GM23248 (cell line): Measurements from ENCODE around the gene BMP8A. TPM values are rescaled to one million over a fixed set of nuclear protein-coding genes. Genes with fewer than 3 reads are reported as not detected.
"Not testable (repeated sequence)": the region's sequence is repeated elsewhere in the genome, so short reads cannot be mapped to it uniquely, and the experiment has no call there.

Source experiments
- DNase-seq: peaks from one replicate; pipeline ENCODE4 v3.0.0-alpha.2; 2015
- H2AFZ ChIP-seq: fragments of 200-600 bp; sonication (generic); 2 replicates; pipeline ENCODE4 v1.6.1; 2016; ENCODE audit warnings: antibody characterized with exemption
- H3F3A ChIP-seq: fragments of 200-600 bp; sonication (generic); 2 replicates; pipeline ENCODE4 v1.6.1; 2016; ENCODE audit warnings: mild to moderate bottlenecking, antibody characterized with exemption, mixed run types; ENCODE audit not compliant: insufficient read depth
- H3K27ac ChIP-seq: fragments of 200-600 bp; sonication (generic); 2 replicates; pipeline ENCODE4 v1.5.1; 2016; ENCODE audit warnings: mild to moderate bottlenecking
- H3K27me3 ChIP-seq: fragments of 200-600 bp; sonication (generic); replicated peaks from 2 replicates; pipeline ENCODE4 v1.6.1; 2016; ENCODE audit warnings: mild to moderate bottlenecking; ENCODE audit not compliant: insufficient read depth
- H3K36me3 ChIP-seq: fragments of 200-600 bp; sonication (generic); 2 replicates; pipeline ENCODE4 v1.6.1; 2016; ENCODE audit warnings: low read depth, mild to moderate bottlenecking
- H3K4me1 ChIP-seq: fragments of 200-600 bp; sonication (generic); 2 replicates; pipeline ENCODE4 v1.6.1; 2016; ENCODE audit warnings: mild to moderate bottlenecking; ENCODE audit not compliant: insufficient read depth
- H3K4me2 ChIP-seq: fragments of 200-600 bp; sonication (generic); one replicate; pipeline ENCODE4 v1.6.1; 2016; ENCODE audit warnings: mild to moderate bottlenecking; ENCODE audit not compliant: unreplicated experiment
- H3K4me3 ChIP-seq: fragments of 200-600 bp; sonication (generic); 2 replicates; pipeline ENCODE4 v1.5.1; 2016; ENCODE audit warnings: mild to moderate bottlenecking
- H3K79me2 ChIP-seq: fragments of 200-600 bp; sonication (generic); 2 replicates; pipeline ENCODE4 v1.6.1; 2016; ENCODE audit warnings: mild to moderate bottlenecking; ENCODE audit not compliant: insufficient read depth
- H3K9ac ChIP-seq: fragments of 200-600 bp; sonication (generic); 2 replicates; pipeline ENCODE4 v1.6.1; 2016; ENCODE audit warnings: mild to moderate bottlenecking
- H3K9me2 ChIP-seq: fragments of 200-600 bp; sonication (generic); 2 replicates; pipeline ENCODE4 v1.6.1; 2016; ENCODE audit warnings: mixed run types, mild to moderate bottlenecking, moderate library complexity; ENCODE audit not compliant: insufficient read depth
- H3K9me3 ChIP-seq: fragments of 200-600 bp; sonication (generic); one replicate; pipeline ENCODE4 v1.6.1; 2017; ENCODE audit warnings: low read depth
- H4K20me1 ChIP-seq: fragments of 200-600 bp; sonication (generic); 2 replicates; pipeline ENCODE4 v1.6.0; 2016; ENCODE audit not compliant: insufficient read depth
- EZH2 ChIP-seq: fragments of 200-600 bp; sonication (generic); IDR thresholded peaks from 2 replicates; pipeline ENCODE4 v1.6.1; 2018; ENCODE audit warnings: antibody characterized with exemption, mild to moderate bottlenecking; ENCODE audit not compliant: insufficient read depth, poor library complexity, severe bottlenecking
- EZH2phosphoT487 ChIP-seq: fragments of 200-600 bp; sonication (generic); IDR thresholded peaks from 2 replicates; pipeline ENCODE4 v1.6.1; 2018; ENCODE audit warnings: antibody characterized with exemption, moderate library complexity, mild to moderate bottlenecking, low read depth; ENCODE audit not compliant: insufficient read depth
- WGBS, 2 experiments: methylation state at CpG; one replicate each; pipeline ENCODE4 v1.1.6; 2015 to 2017; ENCODE audit warnings: low lambda C conversion rate in 2 of 2, low coverage in 1 of 2; ENCODE audit errors: missing lambda C conversion rate in 2 of 2; 5-methylcytosine and 5-hydroxymethylcytosine counted together
- in situ Hi-C: fragments of 300-500 bp; cut with MboI; formaldehyde crosslinking; loops from 2 replicates; pipeline ENCODE4 v1.15.0; 2020
- polyA plus RNA-seq: library from polyadenylated mRNA; unstranded; fragments of >200 nt; fragmentation: Nextera tagmentation; extraction: Ambion mirVana; gene quantifications from 2 replicates; pipeline ENCODE4 v1.2.1, GENCODE V29; 2016
- total RNA-seq: library from RNA; depleted of rRNA; stranded (reverse); fragments of >200 nt; shearing (Covaris generic); gene quantifications from 2 replicates; pipeline ENCODE4 v1.2.3, GENCODE V29; 2014; rRNA removed

Gene BMP8A, protein sequence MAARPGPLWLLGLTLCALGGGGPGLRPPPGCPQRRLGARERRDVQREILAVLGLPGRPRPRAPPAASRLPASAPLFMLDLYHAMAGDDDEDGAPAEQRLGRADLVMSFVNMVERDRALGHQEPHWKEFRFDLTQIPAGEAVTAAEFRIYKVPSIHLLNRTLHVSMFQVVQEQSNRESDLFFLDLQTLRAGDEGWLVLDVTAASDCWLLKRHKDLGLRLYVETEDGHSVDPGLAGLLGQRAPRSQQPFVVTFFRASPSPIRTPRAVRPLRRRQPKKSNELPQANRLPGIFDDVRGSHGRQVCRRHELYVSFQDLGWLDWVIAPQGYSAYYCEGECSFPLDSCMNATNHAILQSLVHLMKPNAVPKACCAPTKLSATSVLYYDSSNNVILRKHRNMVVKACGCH
- total RNA-seq: not detected in 2 replicates
- not detected in 2 replicates for polyA plus RNA-seq

DNA sequence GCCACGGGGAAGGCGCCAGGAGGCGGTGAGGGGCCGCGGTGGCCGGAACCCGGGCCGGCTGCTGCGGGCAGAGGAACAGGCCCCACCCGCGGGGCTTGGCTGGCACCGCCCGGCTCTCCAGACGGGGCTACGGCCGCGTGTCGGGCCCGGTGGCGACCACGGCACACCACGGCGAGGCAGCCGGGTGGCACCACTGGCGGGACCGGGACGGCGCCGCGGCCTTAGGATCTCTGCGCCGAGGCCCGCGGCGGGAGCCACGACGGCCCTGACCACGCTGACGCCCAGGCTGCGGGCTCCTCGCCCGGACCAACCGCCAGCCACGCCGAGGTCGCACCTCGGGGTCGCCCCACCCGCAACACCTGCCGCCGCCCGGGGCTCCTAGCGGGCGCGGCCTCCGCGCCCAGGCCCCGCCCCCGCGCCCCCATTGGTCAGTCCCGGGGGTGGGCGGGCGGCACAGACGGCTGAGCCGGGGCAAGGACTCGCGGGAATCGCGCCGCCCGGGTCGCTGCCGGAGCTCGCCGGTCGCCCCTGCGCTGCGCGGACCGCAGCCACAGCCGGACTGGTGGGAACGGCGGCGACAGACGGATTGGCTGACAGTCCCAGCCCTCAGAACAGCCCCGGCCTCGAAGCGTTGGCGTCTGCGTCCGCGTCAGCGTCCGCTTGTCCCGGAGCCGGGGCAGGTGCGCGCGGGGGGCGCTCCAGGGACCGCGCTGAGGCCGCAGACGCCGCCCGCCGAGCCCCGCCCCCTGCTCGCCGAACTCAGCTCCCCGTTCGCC lies at the start of gene BMP8A:
BMP8A (plus strand) TSS at position 491 of the 776 bp plus-strand sequence. CDS start 356 bp downstream, outside the sequence.
- Histone ChIP-seq H3K9me2 (no peaks in the 10 kb centered on the region), H3F3A (peaks cover 33% of the 10 kb centered on the region), H3K4me1 (no peaks in the 10 kb centered on the region), H3K27ac (no peak within 1 kb of the TSS), H2AFZ (0 out of 2 replicates have a peak within 1 kb of the TSS, but pooled peaks have one; percentile 32), H3K36me3 (peaks cover 14% of the 10 kb centered on the region), H3K79me2 (no peaks in the 10 kb centered on the region), H3K9me3 (no peaks in the 10 kb centered on the region), H3K9ac (no peak within 1 kb of the TSS), H3K4me2 (no peak within 1 kb of the TSS), H3K27me3 (no peaks in the 10 kb centered on the region; the same call in 1 of the 2 replicates), H3K4me3 (peak within 1 kb of the TSS; percentile 45; the same call in 1 of the 2 replicates), H4K20me1 (no peaks in the 10 kb centered on the region)
- peak; percentile 67 for DNase-seq
- in situ Hi-C loops: no loop called here
- no peak for TF ChIP-seq EZH2phosphoT487
- WGBS, 2 experiments: 1 to 2% methylated on average over 33 to 83 of the region's 112 CpGs

DNA sequence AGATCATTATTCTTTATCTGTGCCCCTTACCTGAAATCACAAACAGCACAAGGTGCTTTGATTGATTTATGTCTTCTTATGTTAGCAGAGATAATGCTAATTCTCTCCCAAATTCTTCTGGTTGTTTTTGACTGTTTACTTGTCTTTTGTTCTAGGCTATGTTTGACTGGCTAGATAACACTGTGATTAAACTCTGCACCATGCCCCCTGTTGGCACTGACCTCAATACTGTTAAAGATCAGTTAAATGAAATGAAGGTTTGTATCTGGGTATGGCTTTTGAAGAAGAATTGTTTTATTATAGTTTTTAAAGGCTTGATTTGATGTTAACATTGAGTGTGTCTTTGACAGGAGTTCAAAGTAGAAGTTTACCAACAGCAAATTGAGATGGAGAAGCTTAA lies 49.6 kb upstream of the BMP8A start:
- peaks cover 44% of the 10 kb centered on the region for H3F3A ChIP-seq
- H3K9me3 ChIP-seq: no peaks in the 10 kb centered on the region
- H3K36me3 ChIP-seq: peaks cover 94% of the 10 kb centered on the region
- H3K27me3 ChIP-seq: no peaks in the 10 kb centered on the region
- H3K27ac ChIP-seq: no peak overlapping the region
- no peak overlapping the region for H3K4me2 ChIP-seq
- in situ Hi-C loops: no loop called here
- peaks cover 39% of the 10 kb centered on the region for H3K79me2 ChIP-seq
- no peak overlapping the region for H3K4me3 ChIP-seq
- no peaks in the 10 kb centered on the region for H4K20me1 ChIP-seq
- no peak for DNase-seq
- no peak overlapping the region for H2AFZ ChIP-seq
- no peak overlapping the region for H3K9ac ChIP-seq
- H3K9me2 ChIP-seq: no peaks in the 10 kb centered on the region
- H3K4me1 ChIP-seq: no peaks in the 10 kb centered on the region
- no peak for TF ChIP-seq EZH2phosphoT487
- TF ChIP-seq EZH2: no peak

DNA sequence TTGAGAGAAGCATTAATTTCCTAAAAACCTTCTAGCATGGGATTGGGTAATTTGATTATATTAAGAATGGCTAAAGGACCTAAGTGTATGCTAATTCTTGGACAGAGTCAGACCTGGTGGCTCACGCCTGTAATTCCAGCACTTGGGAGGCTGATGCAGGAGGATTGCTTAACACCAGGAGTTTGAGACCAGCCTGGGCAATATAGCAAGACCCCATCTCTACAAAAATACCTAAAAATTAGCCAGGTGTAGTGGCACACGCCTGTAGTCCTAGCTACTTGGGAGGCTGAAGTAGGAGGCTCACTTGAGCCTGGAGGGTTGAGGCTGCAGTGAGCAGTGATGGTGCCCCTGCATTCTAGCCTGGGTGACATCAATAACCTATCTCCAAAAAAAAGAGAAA lies 45.9 kb upstream of the BMP8A start:
- Histone ChIP-seq H3K4me3 (no peak overlapping the region), H3K27me3 (no peaks in the 10 kb centered on the region), H2AFZ (no peak overlapping the region), H3K4me2 (no peak overlapping the region), H3K9me3 (no peaks in the 10 kb centered on the region), H3K9me2 (no peaks in the 10 kb centered on the region), H3K79me2 (peaks cover 35% of the 10 kb centered on the region), H3K36me3 (peaks cover 86% of the 10 kb centered on the region), H4K20me1 (no peaks in the 10 kb centered on the region), H3K4me1 (no peaks in the 10 kb centered on the region), H3K27ac (no peak overlapping the region), H3F3A (peaks cover 75% of the 10 kb centered on the region), H3K9ac (no peak overlapping the region)
- DNase-seq: no peak
- WGBS, 2 experiments: 93 to 94% methylated on average over 2 of the region's 2 CpGs
- TF ChIP-seq EZH2phosphoT487 (no peak), EZH2 (no peak)
- in situ Hi-C loops: no loop called here

DNA sequence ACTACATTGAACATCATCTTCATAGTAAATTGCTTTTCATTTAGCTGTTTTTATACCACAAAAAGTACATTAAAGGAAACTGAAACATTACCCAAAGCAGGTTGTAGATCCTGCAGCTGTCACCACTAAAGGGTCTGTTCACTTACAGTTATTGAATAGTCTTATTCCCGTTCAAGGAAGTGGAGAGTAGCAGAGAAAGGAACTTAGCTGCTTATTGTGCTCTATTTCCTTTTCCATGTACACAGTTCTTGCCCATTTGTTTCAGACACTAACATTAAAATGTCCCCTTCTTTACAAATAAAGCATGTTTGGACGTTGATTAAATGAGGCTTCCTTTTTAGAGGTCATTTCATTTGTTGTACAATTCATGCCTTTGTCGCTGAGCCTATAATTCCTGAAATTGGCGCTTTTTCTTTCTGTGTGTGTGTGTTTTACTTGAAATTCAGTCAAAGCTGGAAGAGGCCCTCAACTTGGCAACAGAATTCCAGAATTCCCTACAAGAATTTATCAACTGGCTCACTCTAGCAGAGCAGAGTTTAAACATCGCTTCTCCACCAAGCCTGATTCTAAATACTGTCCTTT lies 44.4 kb upstream of the BMP8A start:
- Histone ChIP-seq H3K9me3 (no peaks in the 10 kb centered on the region), H3K4me3 (no peak overlapping the region), H3F3A (peaks cover 80% of the 10 kb centered on the region), H2AFZ (no peak overlapping the region), H3K27ac (no peak overlapping the region), H3K79me2 (peaks cover 31% of the 10 kb centered on the region), H3K9ac (no peak overlapping the region), H3K9me2 (no peaks in the 10 kb centered on the region), H4K20me1 (no peaks in the 10 kb centered on the region), H3K36me3 (peaks cover 83% of the 10 kb centered on the region), H3K4me2 (no peak overlapping the region), H3K4me1 (peaks cover 4% of the 10 kb centered on the region; the same call in 1 of the 2 replicates), H3K27me3 (no peaks in the 10 kb centered on the region)
- in situ Hi-C loops: no loop called here
- TF ChIP-seq EZH2: no peak
- TF ChIP-seq EZH2phosphoT487: no peak
- 96 to 97% methylated on average over 5 of the region's 5 CpGs for WGBS, 2 experiments
- DNase-seq: no peak

DNA sequence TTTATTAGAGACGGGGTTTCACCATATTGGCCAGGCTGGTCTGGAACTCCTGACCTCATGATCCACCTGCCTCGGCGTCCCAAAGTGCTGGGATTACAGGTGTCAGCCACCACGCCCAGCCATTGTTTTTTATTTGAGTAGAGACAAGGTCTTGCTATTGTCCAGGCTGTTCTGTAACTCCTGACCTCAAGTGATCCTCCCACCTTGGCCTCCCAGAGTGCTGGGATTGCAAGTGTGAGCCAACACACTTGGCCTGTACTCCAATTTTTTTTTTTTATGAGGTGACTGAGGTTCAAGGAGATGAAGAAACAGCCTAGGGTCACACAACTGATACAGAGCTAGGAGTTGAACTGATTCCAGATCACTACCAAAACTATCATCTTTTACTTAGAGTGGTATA lies 41.4 kb upstream of the BMP8A start:
- H3K9me2 ChIP-seq, H2AFZ ChIP-seq, H4K20me1 ChIP-seq, H3K9ac ChIP-seq, H3K4me1 ChIP-seq, DNase-seq, H3K4me3 ChIP-seq, H3K9me3 ChIP-seq, H3K27me3 ChIP-seq, H3K4me2 ChIP-seq, in situ Hi-C loops: not testable (repeated sequence)
- Histone ChIP-seq H3K36me3 (peaks cover 85% of the 10 kb centered on the region), H3K79me2 (peaks cover 24% of the 10 kb centered on the region), H3K27ac (peak overlapping the region; percentile 72; the same call in 1 of the 2 replicates), H3F3A (peaks cover 63% of the 10 kb centered on the region)
- WGBS, 2 experiments: 89 to 94% methylated on average over 4 of the region's 4 CpGs
